Measurements from ENCODE around the gene STAC3. TPM values are rescaled to one million over a fixed set of nuclear protein-coding genes. Genes with fewer than 3 reads are reported as not detected.

Gene STAC3
- total RNA-seq, 2 donors from 2014 or later = 1.2 to 2.7 TPM

DNA sequence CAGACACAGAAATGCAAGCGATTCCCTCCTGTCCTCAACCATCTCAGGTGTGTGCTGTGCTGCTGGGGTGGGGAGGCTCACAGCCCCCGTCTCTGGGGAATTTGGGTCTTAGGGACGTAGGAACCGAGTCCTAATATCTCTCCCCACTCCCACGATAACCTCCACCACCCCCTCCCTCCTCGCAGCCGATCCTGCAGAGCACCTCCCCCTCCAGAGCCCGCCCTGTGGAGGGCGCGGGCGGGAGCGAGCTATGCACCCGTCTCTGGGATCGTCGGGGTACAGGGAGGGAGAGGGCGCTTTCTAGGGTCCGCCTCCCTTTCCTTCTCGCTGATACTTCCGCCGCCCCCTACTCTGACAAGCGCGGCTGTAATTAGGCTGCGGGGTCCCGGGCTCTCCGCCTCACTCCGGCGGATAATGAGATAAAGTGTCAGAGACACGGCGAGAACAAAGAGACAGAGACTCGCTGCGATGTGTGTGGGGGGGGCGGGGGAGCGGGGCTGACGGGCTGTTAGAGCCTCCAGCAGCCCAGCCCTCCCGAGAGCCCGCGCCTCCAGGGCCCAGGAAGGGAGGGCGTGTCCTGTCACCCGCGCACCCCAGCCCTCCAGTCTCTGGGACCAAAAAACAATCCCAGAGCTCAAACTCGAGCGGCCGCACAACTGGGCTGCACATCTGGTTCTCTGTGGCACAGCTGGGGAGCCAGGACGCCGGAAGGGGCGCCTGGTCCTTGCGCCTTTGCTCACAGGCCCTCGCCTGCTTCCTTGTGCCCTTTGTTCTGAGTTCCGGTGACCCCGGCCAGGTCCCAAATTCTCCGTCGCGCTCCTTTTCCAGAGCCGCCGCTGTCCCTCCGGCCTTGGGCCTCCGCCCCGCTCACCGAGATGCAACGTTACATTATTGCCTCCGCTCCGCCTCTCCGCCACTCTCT is 12.8 kb downstream of the STAC3 start:
- intact Hi-C loops (cut with DNase I) = no loop called here
- ATAC-seq (peak; percentile 0 to 4), DNase-seq (no peak)

DNA sequence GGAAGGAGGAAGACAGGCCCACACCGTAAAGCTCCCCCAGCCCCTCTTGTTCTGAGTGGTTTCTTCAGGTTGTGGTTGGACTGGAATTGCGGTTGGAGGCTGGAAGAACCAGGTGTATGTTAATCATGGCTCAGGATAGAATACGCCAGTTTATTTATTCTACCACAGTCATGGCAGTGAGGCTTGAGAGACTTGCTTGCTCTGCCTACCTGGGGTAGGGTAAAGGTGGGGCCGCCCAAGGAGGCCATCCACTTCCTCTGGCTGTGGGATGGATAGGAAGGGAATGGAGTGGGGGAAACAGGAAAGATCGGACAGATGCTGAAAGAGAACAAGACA is 13.4 kb downstream of the STAC3 start:
- no peak for DNase-seq
- intact Hi-C loops (cut with DNase I) = no loop called here
- no peak for ATAC-seq

DNA sequence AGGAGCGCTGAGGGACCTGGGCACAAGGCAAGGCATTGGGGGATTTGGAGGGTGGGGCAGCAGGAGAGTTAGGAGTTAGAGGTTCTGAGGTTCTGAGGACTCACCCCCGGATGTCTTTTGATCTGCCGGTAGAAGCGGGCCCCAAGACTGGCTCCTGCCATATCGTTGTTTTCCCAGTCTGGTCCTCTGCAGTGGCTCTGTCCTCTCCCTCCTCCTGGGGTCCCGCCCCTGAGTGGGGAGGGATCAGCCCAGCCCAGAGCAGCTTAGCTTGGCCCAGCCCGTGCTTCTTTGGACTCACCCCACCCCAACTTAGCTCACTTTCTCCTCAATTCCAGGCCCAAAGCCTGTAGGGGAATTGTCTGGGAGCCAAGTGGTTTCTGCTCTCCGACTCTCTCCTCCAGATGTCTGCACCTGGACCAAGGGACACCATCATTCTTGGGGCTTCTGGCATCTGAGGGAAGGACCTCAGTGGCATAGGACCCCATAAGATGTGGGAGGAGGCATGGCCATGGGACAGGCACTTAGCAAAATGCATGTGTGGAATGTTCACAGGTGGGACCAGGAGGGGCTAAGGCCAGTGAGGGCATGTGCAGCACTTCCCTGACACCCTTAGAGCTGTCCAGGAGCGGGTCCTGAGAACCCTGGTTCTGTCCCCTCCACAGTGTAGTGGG is 13.9 kb downstream of the STAC3 start:
- no peak for DNase-seq
- ATAC-seq = peak in 1 of 2 donors; percentile 26
- intact Hi-C loops (cut with DNase I) = no loop called here

DNA sequence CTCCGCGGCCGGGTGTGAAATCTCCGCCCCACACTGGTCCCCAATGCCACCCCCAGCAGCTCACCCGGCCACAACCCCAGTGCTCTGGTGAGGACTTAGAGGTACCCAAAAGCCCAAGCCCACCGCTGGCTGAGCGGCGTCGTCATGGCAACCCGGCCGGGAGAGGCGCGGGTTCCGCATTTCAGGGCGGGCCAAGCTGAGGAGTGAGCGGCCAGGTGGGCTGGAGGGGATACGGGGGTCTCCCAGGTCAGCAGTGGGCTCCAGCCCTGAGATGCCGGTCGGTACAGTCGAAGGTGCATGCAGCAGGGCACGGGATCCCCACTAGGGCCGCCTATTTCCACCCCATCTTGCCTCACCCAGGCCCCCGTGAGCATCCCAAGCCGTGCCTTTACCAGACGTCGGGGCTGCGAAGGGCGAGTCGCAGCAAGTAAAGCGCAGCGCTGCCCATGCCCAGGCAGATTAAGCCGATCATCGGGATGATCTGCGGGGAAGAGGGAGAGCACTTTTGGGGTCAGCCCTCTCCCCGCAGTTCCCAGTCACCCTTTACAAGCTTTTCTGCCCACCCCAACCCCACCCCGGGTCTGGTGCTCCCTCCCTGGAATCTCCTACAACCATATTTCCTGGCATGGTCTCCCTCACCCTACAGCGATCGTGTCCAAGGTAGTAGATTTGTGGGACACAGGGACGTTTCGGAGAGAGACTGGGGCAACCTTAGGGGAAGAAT is 14.6 kb downstream of the STAC3 start:
- no peak for DNase-seq
- intact Hi-C loops (cut with DNase I) = no loop called here

DNA sequence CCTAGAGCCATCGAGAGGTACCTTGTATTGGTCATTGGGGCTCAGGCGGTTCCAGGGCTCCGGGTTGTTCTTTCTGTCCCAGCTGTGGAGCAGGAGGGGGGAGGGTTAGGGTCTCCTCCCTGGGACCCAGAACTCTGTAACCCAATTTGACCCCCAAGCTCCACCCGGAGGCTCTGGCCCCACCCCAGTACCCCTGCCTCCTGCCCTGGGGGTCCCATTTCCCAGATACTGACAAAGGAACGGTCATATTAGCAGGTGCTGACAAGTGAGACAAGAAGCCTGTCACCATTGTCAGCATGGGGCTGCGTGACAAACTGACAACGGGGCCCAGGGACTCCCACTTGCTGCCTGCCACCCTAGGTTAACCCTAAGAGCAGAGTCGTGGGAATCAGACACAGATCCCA is 15.3 kb downstream of the STAC3 start:
- DNase-seq (no peak), ATAC-seq (no peak)
- intact Hi-C loops (cut with DNase I) = no loop called here

More for the DNA sequence above, 14.6 kb downstream of the STAC3 start:
- no peak for ATAC-seq

DNA sequence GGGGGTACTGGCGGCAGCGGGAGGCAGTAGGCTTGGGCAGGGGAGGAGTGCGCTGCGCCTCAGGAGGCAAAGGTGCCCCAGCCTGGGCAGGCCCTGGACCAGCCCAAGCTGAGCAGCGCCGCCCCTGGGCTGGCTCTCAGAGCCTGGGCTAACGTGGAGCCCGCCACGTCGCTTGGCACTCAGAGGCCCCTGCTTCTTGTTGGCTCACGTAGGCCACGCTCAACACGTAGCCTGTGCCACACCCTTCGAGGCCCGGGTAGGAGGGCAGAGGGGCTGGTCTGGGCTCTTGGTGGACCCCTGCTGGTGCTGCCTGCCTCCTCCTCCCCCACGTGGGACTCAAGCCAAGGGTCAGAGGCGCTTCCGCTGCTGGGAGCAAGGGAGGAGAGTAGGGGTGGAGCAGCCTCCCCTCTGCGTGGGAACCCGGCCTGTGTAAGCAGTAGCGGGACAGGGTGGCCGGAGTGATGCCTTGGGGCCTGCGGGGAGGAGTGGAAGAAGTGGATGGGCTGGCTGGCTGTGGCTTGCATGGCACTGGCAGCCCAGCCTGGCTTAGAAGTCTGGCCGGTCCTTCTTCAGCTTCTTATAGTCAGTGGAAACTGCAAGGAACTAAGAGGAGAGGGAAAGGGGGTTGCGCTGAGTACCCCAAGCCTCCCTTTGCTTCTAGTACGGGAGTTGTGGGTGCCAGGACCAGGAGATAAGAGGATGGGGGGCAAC is 15.8 kb downstream of the STAC3 start:
- peak; percentile 14 to 29 for ATAC-seq
- peak; percentile 85 for DNase-seq
- intact Hi-C loops (cut with DNase I) = no loop called here

GRCh38 chr12:57234571-57235016 is 16.4 kb downstream of the STAC3 start:
- intact Hi-C loops (cut with DNase I) = no loop called here
- ATAC-seq = no peak
- no peak for DNase-seq

GRCh38 chr12:57234233-57234570 is 16.8 kb downstream of the STAC3 start:
- ATAC-seq (no peak), DNase-seq (no peak)
- intact Hi-C loops (cut with DNase I) = no loop called here

DNA sequence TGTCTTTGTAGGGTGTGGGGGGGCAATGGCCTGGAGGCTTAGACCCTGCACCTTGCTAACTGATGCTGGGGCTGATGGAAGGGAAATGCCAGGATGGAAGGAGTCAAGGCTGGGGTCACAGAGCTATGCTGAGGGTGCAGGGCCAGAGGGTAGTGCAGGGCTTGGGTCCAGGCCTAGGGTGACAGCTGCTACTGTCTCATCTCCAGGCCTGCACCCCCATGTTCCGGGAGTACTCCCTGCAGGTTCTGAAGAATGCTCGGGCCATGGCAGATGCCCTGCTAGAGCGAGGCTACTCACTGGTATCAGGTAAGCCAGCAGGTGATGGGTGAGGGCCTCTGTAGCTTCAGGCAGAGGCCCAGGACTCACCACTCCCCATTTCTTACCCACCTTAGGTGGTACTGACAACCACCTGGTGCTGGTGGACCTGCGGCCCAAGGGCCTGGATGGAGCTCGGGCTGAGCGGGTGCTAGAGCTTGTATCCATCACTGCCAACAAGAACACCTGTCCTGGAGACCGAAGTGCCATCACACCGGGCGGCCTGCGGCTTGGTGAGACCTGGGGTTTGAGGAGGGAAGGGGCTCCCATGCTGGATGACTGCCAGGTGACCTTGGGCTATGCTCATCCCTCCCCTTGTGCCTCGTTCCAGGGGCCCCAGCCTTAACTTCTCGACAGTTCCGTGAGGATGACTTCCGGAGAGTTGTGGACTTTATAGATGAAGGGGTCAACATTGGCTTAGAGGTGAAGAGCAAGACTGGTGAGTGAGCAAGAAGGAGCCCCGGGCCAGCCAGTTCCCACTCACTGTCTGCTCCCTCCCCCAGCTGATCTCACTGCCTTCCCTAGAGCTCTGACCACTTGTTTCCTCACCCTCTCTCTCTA is 17.4 kb downstream of the STAC3 start:
- DNase-seq = peak; percentile 50
- intact Hi-C loops (cut with DNase I) = no loop called here
- ATAC-seq = peak in 1 of 2 donors; percentile 2

DNA sequence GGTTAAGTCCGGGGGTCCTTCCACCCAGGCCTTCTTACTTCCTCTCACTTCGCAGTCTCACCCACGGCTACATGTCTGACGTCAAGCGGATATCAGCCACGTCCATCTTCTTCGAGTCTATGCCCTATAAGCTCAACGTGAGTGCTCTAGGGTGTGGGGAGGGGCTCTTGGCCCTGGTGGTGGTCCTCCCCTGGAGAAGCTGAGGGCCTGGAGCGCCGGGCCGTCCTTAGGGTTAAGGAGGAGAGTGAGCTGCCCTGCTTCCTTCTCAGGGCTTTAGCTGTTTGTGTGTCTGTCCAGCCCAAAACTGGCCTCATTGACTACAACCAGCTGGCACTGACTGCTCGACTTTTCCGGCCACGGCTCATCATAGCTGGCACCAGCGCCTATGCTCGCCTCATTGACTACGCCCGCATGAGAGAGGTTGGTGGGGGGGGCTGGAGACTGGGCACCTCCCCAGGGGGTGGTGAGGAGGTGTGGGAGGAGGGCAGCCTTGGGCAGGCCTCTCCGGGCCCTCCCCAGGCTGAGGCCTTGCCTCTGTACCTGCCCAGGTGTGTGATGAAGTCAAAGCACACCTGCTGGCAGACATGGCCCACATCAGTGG is 18.7 kb downstream of the STAC3 start:
- DNase-seq (no peak), ATAC-seq (no peak)
- intact Hi-C loops (cut with DNase I) = no loop called here

DNA sequence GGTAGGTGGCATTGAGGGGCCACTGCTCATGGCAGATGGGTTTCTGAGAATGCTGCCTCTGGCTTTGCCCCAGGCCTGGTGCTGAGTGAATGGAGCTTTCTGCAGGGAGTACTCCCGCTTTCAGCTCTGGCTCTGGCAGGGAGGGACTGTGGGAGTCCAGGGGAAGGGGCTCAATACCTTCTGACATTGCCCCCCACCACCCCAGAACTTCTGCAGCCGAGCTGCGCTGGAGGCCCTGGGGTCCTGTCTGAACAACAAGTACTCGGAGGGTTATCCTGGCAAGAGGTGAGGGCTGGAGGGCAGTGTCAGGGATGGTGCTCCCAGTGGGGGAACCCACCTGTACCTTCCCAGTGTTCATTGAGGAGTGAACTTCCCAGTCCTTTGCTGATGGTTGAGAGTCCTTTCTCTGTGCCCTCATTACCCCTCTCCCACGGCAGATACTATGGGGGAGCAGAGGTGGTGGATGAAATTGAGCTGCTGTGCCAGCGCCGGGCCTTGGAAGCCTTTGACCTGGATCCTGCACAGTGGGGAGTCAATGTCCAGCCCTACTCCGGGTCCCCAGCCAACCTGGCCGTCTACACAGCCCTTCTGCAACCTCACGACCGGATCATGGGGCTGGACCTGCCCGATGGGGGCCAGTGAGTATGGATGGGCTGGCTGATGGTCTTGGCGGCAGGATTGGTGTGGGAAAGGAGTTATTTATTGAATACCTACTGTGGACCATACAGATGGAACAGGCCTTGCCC is 19.5 kb downstream of the STAC3 start:
- intact Hi-C loops (cut with DNase I) = no loop called here
- ATAC-seq = no peak
- no peak for DNase-seq

- ATAC-seq = no peak
- DNase-seq = no peak
- intact Hi-C loops (cut with DNase I) = no loop called here
Measured at GRCh38 chr12:57230381-57231155, 20.4 kb downstream of the STAC3 start.

GRCh38 chr12:57229634-57230380 is 21.2 kb downstream of the STAC3 start, which contains the start of gene SHMT2:
TSS of gene SHMT2 (plus strand) at chr12:57229711. CDS start at chr12:57229779, 68 bp downstream.
- intact Hi-C loops (cut with DNase I) = no loop called here
- peak; percentile 98 for DNase-seq
- ATAC-seq = peak; percentile 71 to 82

DNA sequence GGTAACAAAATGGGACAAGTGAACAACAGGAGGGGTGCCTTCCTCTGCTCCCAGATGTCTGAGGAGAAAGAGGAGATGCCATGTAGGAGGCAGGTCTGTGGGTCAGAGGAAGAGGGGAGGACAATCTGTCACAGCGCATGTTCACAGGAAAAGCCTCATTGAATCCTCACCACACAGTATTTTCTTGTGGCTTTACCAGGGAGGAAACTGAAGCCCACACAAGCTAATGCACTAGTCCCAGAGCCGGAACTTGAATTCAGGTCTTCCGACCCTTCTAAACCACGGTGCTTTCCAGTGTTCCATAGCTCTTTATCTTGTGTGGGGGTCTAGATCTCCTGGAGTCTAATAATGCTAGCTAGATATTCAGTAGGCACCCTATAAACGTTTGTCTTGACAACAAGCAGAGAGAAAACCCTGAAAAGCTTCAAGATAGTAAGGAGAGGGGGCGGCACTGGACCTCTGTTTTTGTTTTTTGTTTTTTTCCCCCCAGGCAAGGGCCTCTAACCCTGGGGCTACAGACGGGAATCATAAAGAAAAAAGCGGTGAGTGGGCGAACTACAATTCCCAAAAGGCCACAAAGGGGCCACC is 21.8 kb downstream of the STAC3 start:
- DNase-seq = no peak
- intact Hi-C loops (cut with DNase I) = no loop called here
- no peak for ATAC-seq

DNA sequence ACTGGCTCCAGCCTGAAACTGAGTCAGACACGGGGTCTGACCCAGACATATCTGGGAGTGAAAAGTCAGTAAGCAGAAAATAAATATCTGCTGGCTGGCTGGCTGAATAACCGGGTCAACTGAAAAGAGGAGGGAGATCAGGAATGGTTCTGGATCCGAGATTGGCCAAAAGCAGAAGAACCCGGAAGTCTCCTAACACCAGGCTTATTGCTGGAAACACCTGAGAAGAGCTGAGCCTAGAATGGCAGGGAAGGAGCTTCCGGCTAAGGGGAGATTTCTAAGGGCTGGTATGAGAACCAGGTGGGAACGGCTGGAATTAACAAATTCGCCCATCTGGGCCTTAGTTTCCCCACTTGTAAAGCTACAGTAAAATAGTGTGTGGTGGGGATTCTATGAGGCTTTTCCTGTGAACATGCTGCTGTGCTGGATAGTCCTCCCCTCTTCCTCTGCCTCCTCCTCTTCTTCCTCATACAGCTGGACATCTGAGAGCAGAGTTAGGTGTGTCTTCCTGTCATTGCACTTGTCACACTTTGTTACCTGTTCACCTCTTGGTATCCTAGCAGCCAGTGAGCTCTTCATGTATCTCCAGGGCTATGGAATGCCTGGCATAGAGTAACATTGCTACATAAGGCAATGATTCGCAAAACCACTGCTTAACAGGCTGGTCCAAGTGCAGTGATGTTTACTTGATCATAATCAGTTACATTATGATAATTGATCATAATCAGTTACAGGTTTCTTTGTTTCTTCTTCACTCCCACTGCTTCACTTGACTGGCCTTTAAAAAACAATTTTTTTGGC is 23.5 kb downstream of the STAC3 start:
- intact Hi-C loops (cut with DNase I) = no loop called here
- no peak for ATAC-seq
- DNase-seq = no peak
